Small intestine (tissue), 7 donors: ENCODE measurements around the gene LOC128125822.
"Not testable (repeated sequence)": the region's sequence is repeated elsewhere in the genome, so short reads cannot be mapped to it uniquely, and the experiment has no call there.

Experiments used
- DNase-seq, 2 donors: peaks; one replicate each; pipeline versions ENCODE4 v3.0.0 to v3.0.0-alpha.2; 2013
- FAIRE-seq: peaks from 2 replicates; lab custom pipeline; 2012; peaks lifted over from hg19 to GRCh38; lab: Jason Lieb, UNC
- H3K27ac ChIP-seq, 3 donors: one replicate each; pipeline ENCODE4 v1.5.1; 2013; ENCODE audit warnings: low read length in 2 of 3, mild to moderate bottlenecking in 2 of 3, control low read depth in 1 of 3, inconsistent platforms in 1 of 3, low read depth in 1 of 3, moderate library complexity in 1 of 3
- H3K27me3 ChIP-seq, 3 donors: one replicate each; pipeline ENCODE4 v1.6.1; 2013; ENCODE audit warnings: low read length in 3 of 3, inconsistent platforms in 1 of 3; ENCODE audit not compliant: control insufficient read depth in 3 of 3, insufficient read depth in 3 of 3
- H3K36me3 ChIP-seq, 3 donors: one replicate each; pipeline ENCODE4 v1.6.1; 2013; ENCODE audit warnings: low read length in 3 of 3, inconsistent platforms in 1 of 3, low read depth in 1 of 3, mild to moderate bottlenecking in 1 of 3, moderate library complexity in 1 of 3; ENCODE audit not compliant: control insufficient read depth in 3 of 3, insufficient read depth in 2 of 3
- H3K4me1 ChIP-seq, 3 donors: one replicate each; pipeline ENCODE4 v1.6.1; 2013; ENCODE audit warnings: low read length in 2 of 3, inconsistent platforms in 1 of 3, low read depth in 1 of 3, mild to moderate bottlenecking in 1 of 3, moderate library complexity in 1 of 3; ENCODE audit not compliant: control insufficient read depth in 3 of 3, insufficient read depth in 2 of 3
- H3K4me3 ChIP-seq, 3 donors: one replicate each; pipeline ENCODE4 v1.5.1; 2013; ENCODE audit warnings: low read length in 3 of 3, control low read depth in 1 of 3, inconsistent platforms in 1 of 3, low read depth in 1 of 3, mild to moderate bottlenecking in 1 of 3, moderate library complexity in 1 of 3
- H3K9me3 ChIP-seq, 2 donors: one replicate each; pipeline ENCODE4 v1.6.1; 2013; ENCODE audit warnings: low read depth in 1 of 2, low read length in 1 of 2; ENCODE audit not compliant: control insufficient read depth in 2 of 2, insufficient read depth in 1 of 2
- WGBS, 3 donors: extraction: QIAGEN DNeasy Blood & Tissue Kit; methylation state at CpG; one replicate each; pipeline ENCODE4 v1.1.7; 2013; 5-methylcytosine and 5-hydroxymethylcytosine counted together
- donor health status: healthy with polysubstance abuse.
- donor health status: control.
- donor health status: control.
- donor health status: Bipolar disorder and iron deficiency.
- donor health status: healthy.

LOC128125822 gene

DNA sequence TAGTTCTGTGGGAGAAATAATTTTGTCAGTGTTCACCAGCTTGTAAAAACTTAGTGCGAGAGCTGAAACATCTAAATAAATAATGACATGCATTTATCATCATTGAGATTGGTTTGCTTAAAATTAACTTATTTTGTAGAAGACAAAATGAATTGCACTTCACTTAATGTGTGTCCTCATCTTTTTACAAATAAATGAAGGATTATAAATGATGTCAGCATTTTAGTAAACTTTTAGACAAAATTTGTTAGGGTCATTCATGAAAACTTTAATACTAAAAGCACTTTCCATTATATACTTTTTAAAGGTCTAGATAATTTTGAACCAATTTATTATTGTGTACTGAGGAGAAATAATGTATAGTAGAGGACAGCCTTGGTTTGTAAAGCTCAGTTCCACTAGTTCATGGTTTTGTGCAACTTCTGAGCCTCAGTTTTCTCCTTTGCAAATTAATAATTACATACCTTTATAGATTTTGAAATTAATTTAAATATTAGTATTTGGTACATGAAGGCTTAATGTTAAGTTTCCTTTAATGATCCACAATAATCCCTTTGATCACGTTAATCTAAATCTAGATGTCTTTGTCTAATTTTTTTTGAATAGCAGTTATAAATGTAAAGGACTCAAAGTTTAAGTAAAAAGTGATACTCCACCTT, 9.2 kb downstream of the LOC128125822 start:
- Histone ChIP-seq H3K9me3 (no peaks in the 10 kb centered on the region), H3K27me3 (no peaks in the 10 kb centered on the region), H3K36me3 (peaks cover 4 to 10% (median 5%) of the 10 kb centered on the region in 3 donors), H3K27ac (no peak overlapping the region), H3K4me1 (peaks cover 0 to 2% (median 0%) of the 10 kb centered on the region in 3 donors), H3K4me3 (no peak overlapping the region)
- peak; percentile 30 for FAIRE-seq
- 90 to 95% (median 93%) methylated on average over 2 of the region's 2 CpGs for WGBS, 3 donors
- DNase-seq: no peak

DNA sequence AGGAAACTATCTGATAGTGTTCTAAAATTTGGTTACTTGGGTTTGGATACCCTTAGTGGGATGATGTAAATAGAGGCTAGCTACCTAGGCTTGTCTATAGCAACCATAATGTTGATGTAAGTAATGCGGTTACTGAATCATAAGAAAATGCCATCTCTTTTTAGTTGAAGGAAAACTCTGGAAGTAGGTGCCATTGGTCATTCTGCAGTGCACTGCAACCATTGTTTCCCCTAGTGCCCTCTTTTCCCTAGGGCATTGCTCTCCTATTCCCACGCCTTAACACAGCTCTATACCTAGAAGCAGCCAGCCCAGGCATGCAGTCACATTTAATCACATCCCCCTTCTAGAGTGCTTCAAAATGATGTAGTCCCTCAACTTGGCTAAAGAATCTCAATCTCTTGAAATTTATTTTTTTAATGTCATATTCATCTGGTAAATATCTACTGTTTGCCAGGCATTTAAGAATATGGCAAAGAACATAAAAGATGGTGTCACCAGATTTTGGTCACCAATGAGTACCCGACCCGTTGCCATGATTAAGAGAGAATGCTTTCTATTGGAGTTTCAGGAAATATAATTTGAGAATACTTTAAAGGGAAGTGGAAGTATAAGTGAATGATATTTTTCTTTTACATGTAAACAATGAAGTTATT, 10.4 kb downstream of the LOC128125822 start:
- no peaks in the 10 kb centered on the region for H3K27me3 ChIP-seq
- FAIRE-seq: no peak
- no peak overlapping the region for H3K4me3 ChIP-seq
- H3K9me3 ChIP-seq: no peaks in the 10 kb centered on the region
- DNase-seq: no peak
- H3K4me1 ChIP-seq: peaks cover 0 to 2% (median 0%) of the 10 kb centered on the region in 3 donors
- peaks cover 0 to 8% (median 5%) of the 10 kb centered on the region in 3 donors for H3K36me3 ChIP-seq
- 95 to 97% (median 96%) methylated on average over 4 of the region's 4 CpGs for WGBS, 3 donors
- H3K27ac ChIP-seq: no peak overlapping the region

DNA sequence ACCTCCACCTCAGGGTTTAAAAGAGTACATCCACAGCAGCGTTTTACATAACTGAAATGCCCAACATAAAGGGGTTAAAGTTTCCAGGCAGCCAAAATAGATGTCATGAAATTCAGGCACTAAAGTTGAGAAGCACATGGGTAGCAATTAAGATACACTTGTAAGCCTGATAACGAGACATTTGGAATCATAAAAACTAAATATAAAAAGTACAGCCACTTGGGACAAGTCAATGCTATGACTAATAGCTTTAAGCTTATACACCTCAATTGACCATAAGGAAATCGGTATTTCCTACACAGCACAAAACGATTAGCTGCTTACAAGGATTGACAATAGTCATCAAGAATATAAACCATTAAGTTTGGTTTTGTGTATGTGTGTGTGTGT, 11.8 kb downstream of the LOC128125822 start:
- Histone ChIP-seq H3K4me3 (no peak overlapping the region), H3K27ac (no peak overlapping the region), H3K27me3 (no peaks in the 10 kb centered on the region), H3K9me3 (no peaks in the 10 kb centered on the region), H3K4me1 (no peaks in the 10 kb centered on the region), H3K36me3 (peaks cover 0 to 8% (median 5%) of the 10 kb centered on the region in 3 donors)
- WGBS, 3 donors: 60 to 75% (median 71%) methylated on average over 4 of the region's 4 CpGs
- DNase-seq (peak in 1 of 2 donors; percentile 15), FAIRE-seq (no peak)

DNA sequence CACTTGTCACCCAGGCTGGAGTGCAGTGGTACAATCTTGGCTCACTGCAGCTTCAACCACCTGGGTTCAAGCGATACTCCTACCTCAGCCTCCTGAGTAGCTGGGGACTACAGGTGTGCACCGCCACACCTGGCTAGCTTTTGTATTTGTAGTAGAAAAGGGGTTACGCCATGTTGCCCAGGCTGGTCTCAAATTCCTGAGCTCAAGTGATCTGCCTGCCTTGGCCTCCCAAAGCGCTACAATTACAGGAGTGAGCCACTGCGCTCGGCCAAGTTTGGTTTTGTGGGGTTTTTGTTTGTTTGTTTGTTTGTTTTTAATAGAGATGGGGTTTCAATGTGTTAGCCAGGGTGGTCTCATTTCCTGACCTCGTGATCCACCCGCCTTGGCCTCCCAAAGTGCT, 12.3 kb downstream of the LOC128125822 start:
- DNase-seq: no peak
- Histone ChIP-seq H3K9me3 (no peaks in the 10 kb centered on the region), H3K4me3 (no peak overlapping the region), H3K27me3 (no peaks in the 10 kb centered on the region), H3K4me1 (no peaks in the 10 kb centered on the region), H3K36me3 (peaks cover 0 to 6% (median 5%) of the 10 kb centered on the region in 3 donors), H3K27ac (no peak overlapping the region)
- FAIRE-seq: no peak
- WGBS, 3 donors: 97 to 98% (median 97%) methylated on average over 8 of the region's 8 CpGs

DNA sequence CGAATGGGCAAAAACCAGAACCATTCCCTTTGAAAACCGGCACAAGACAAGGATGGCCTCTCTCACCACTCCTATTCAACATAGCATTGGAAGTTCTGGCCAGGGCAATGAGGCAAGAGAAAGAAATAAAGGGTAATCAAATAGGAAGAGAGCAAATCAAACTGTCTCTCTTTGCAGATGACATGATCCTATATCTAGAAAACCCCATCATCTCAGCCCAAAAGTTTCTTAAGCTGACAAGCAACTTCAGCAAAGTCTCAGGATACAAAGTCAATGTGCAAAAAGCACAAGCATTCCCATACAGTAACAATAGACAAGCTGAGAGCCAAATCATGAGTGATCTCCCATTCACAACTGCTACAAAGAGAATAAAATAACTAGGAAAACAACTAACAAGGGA, 13.4 kb downstream of the LOC128125822 start:
- not testable (repeated sequence) for H3K36me3 ChIP-seq, FAIRE-seq, H3K4me3 ChIP-seq, H3K27ac ChIP-seq, DNase-seq, H3K27me3 ChIP-seq, H3K4me1 ChIP-seq, H3K9me3 ChIP-seq
- 89 to 93% (median 93%) methylated on average over 2 of the region's 2 CpGs for WGBS, 3 donors

DNA sequence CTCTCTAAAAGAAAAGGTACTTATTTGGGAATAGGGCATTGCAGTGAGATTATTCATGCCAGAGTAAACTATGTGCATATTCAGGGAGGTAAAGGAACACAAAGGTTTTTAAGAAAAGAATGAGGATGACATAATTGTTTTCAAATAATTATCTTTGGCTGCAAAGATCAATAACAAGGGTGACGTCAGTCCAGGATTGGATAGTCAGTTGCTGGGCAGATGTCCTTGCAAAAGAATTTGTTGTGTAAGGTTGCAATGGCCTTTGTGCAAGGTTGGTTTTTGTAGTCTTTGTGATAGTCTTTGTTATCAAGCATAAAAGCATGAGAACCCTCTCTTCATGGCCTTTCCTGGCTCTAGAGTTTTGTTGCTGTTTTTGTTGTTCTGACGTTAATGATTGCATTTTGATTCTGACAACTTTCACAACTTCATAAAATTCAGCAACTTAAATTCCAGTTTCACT, 17.7 kb downstream of the LOC128125822 start:
- DNase-seq: no peak
- Histone ChIP-seq H3K4me3 (no peak overlapping the region), H3K27me3 (no peaks in the 10 kb centered on the region), H3K27ac (no peak overlapping the region), H3K9me3 (no peaks in the 10 kb centered on the region), H3K4me1 (no peaks in the 10 kb centered on the region), H3K36me3 (no peaks in the 10 kb centered on the region)
- 48 to 74% (median 64%) methylated on average over 2 of the region's 2 CpGs for WGBS, 3 donors
- FAIRE-seq: no peak

DNA sequence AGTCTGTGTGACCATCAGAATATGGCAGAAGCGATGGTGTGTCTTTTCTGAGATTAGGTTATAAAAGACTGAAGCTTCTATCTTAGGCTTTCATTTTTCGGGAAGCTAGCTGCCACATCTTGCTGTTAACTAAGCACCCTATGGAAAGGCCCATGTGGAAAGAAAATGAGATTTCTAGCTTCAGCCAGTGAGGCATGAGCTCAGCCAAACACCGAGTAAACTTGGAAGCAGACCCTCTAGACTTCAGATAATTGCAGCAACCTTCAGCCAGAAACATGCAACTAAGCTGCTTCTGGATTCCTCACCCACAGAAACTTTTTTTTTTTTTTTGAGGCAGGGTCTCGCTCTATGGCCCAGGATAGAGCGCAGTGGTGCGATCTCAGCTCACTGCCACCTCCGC, 20.6 kb downstream of the LOC128125822 start:
- no peak for FAIRE-seq
- WGBS, 3 donors: 91 to 96% (median 94%) methylated on average over 7 of the region's 7 CpGs
- no peak for DNase-seq
- Histone ChIP-seq H3K9me3 (no peaks in the 10 kb centered on the region), H3K4me3 (no peak overlapping the region), H3K27ac (no peak overlapping the region), H3K4me1 (no peaks in the 10 kb centered on the region), H3K36me3 (no peaks in the 10 kb centered on the region), H3K27me3 (no peaks in the 10 kb centered on the region)

DNA sequence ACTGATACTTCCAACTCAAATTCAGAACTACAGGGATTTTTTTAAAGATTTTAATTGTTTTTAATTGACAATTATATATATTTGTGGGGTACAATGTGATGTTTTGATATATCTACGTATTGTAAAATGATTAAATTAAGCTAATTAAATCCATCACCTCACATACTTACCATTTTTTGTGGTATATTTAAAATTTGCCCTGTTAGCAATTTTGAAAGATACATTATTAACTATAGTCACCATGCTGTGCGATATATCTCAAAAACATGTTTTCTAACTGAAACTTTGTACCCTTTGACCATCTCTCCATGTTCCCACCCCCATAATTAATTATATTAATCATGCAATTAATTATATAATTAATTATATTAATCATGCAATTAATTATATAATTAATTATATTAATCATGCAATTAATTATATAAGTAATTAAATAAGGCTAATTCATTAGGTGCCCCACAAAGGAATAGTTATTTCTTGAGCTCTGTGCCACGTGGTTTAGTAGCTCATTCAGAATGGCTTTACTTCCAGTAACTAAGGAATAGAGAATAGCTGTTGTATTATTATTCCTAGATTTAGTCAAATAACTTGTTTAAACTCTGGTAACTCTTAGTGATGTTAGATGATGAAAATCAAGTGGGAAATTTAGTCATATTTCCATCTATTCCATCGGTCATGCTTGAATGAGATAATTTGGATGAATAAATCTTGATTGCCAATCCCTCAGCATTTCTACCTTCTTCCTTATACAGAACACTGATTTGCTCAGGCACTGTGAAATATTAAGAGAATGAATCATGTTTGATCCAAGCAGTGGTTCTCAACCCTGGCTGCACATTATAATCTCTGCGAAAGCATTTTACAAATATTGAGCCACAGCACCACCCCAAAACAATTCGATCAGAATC, 25.1 kb downstream of the LOC128125822 start:
- peak; percentile 33 for FAIRE-seq
- Histone ChIP-seq H3K36me3 (no peaks in the 10 kb centered on the region), H3K27ac (peak overlapping the region in 1 of 3 donors; percentile 60), H3K27me3 (no peaks in the 10 kb centered on the region), H3K9me3 (no peaks in the 10 kb centered on the region), H3K4me1 (no peaks in the 10 kb centered on the region), H3K4me3 (peak overlapping the region in 2 of 3 donors; percentile 50 to 51)
- no peak for DNase-seq
- WGBS, 3 donors: 34 to 53% (median 43%) methylated on average over 6 of the region's 6 CpGs
